Measurements from ENCODE around the gene PILRA. TPM values are rescaled to one million over a fixed set of nuclear protein-coding genes. Genes with fewer than 3 reads are reported as not detected.
"Not testable (repeated sequence)": the region's sequence is repeated elsewhere in the genome, so short reads cannot be mapped to it uniquely, and the experiment has no call there.

Gene PILRA
- total RNA-seq, 1 donor = 2.2 TPM

GRCh38 chr7:100357131-100357561 is 16.1 kb upstream of the PILRA start:
- DNase-seq (ENCODE audit: low read depth in 2 of 3, low spot score in 2 of 3) = no peak

GRCh38 chr7:100358027-100358856 is 15.0 kb upstream of the PILRA start, which contains the start of gene PILRB:
PILRB (plus strand) TSS chr7:100358117; CDS start chr7:100358303, 186 bp downstream.
- DNase-seq (ENCODE audit: low read depth in 2 of 3, low spot score in 2 of 3) = no peak

DNA sequence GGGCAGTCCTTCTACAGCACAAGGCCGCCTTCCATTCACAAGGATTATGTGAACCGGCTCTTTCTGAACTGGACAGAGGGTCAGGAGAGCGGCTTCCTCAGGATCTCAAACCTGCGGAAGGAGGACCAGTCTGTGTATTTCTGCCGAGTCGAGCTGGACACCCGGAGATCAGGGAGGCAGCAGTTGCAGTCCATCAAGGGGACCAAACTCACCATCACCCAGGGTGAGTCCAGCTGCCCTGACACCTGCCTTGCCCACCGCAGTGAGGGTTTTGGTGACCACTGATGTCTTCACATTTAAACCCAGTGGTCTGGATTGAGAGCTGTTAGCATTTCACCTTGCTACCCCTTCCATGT is 14.5 kb upstream of the PILRA start:
- DNase-seq (ENCODE audit: low read depth in 2 of 3, low spot score in 2 of 3) = no peak

GRCh38 chr7:100360135-100360854 is 13.0 kb upstream of the PILRA start:
- DNase-seq (ENCODE audit: low read depth in 2 of 3, low spot score in 2 of 3) = no peak

DNA sequence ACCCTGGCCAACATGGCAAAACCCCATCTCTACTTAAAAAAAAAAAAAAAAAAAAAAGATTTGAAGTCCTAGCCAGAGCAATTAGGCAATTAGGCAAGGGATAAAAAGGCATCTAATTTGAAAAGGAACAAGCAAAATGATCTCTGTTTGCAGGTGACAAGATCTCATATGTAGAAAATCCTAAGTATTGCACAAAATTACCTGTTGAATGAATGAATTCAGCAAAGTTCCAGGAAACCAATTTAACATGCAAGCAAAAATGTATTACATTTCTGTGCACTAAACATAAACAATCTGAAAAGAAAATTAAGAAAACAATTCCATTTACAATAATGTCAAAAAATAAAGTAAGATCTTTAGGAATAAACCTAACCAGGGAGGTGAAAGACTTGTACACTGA is 10.2 kb upstream of the PILRA start:
- no peak for DNase-seq (ENCODE audit: low read depth in 2 of 3, low spot score in 2 of 3)

DNA sequence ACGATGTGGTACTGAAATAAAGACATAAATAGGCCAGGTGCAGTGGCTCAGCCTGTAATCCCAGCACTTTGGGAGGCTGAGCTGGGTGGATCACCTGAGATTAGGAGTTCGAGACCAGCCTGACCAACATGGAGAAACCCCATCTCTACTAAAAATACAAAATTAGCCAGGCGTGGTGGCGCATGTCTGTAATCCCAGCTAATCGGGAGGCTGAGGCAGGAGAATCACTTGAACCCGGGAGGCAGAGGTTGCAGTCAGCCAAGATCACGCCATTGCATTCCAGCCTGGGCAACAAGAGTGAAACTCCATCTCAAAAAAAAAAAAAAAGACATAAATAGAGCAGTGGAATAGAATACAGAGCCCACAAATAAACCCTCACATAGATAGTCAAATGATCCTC is 9.5 kb upstream of the PILRA start:
- not testable (repeated sequence) for DNase-seq (ENCODE audit: low read depth in 2 of 3, low spot score in 2 of 3)

- DNase-seq (ENCODE audit: low read depth in 2 of 3, low spot score in 2 of 3) = no peak
These were observed 8.8 kb upstream of the PILRA start for GRCh38 chr7:100364480-100364879.

GRCh38 chr7:100365998-100366367 is 7.3 kb upstream of the PILRA start:
- not testable (repeated sequence) for DNase-seq (ENCODE audit: low read depth in 2 of 3, low spot score in 2 of 3)

DNA sequence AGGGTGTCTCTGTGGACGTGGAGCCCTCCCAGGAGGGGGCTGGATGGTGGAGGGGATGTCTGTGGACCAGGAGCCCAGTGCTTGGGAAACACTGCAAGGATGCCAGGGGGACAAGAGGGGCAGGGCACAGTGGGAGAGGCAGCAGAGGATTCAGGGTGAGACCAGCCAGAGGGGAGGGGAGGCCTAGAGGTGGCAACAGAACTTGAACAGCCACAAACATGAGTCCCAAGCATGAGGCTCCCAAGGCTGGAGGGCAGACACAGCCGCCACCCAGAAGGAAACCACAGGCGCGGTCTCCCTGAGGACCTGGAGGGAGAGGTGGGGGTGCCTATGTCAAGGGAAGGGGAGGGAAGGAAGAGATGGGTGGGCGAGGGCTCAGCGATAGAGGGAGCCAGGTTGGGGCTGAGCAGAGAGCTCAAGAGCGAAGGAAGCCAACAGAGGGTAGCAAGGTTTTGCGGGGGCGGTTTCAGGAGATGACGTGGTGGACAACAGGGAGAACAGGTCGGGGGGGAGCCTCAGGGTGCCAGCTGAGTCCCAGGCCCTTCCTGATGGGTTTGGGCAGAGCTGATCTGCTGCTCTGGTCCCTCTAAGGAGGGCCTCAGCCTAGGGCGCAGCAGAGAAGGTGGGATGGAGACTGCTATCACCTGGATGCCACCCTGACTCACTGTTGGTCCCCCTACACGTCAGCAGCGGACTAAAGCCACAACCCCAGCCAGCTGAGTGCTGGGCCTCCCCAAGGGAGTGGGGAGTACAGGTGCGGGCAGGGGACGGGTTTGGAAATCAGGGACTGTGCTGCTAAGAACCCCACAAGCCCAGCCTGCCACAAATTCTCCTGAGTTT is 6.7 kb upstream of the PILRA start:
- peak in 2 of 3 donors; percentile 22 to 27 for DNase-seq (ENCODE audit: low read depth in 2 of 3, low spot score in 2 of 3)

DNA sequence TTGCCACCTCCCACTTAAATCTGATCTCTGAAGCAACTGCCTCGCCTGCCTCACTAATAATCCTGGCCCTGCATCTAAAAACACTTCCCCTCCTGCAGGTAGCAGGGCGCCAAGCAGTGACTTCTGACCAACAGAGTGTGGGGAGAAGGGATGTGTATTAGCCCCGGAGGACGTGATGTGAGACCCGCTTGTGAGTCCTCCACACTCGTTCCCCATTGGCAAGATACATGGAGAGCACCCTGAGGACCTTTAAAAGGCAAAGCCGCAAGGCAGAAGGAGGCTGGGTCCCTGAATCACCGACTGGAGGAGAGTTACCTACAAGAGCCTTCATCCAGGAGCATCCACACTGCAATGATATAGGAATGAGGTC is 6.1 kb upstream of the PILRA start:
- DNase-seq (ENCODE audit: low read depth in 2 of 3, low spot score in 2 of 3) = no peak

GRCh38 chr7:100367676-100368613 is 5.3 kb upstream of the PILRA start:
- peak in 2 of 3 donors; percentile 26 to 42 for DNase-seq (ENCODE audit: low read depth in 2 of 3, low spot score in 2 of 3)

DNA sequence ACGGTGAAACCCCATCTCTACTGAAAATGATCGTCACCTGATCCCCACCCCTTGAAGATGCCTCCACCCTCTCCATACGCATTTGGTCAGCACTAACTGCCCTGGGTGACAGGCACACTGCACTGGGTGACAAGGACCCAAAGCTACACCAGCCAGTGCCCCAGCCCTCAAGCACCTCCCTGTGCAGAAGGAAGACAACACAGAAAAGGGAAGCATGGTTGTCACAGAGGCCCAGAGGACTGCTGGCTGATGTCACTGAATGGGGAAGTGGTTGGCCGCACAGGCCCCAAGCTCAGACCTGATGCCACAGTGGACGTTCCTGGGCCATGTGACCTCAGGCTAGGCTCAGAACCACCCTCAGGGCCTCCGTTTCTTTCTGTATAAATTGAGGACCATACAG is 4.2 kb upstream of the PILRA start:
- peak in 2 of 3 donors; percentile 91 to 95 for DNase-seq (ENCODE audit: low read depth in 2 of 3, low spot score in 2 of 3)

DNA sequence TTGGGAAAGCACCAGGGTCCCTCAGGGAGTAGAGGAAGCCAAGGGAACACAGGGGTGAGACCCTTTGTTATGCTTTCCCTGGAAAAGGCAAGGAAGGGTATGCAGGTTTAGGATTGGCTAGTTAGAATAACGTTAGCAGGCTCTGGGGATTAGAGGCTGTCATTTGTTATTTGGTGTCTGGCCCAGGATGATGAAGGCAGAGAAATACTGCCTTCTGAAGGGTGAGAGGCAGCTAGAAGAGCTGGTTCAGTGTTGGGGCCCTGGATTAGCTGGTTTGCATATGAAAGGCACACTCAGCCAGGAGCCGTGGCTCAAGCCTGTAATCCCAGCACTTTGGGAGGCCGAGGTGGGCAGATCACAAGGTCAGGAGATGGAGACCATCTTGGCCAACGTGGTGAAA is 3.0 kb upstream of the PILRA start:
- DNase-seq (ENCODE audit: low read depth in 2 of 3, low spot score in 2 of 3) = no peak

DNA sequence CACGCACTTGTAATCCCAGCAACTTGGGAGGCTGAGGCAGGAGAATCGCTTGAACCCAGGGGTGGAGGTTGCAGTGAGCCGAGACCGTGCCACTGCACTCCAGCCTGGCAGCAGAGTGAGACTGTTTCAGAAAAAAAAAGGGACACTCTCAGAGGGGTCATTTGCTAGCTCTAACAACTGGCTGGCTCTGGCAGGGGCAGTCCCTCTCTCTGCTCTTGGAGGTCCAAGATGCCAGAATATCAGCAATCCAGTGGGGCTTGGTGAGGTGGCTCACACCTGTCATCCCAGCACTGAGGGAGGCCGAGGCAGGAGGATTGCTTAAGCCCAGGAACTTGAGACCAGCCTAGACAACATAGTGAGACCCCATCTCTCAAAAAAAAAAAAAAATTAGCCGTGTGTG is 2.5 kb upstream of the PILRA start:
- no peak for DNase-seq (ENCODE audit: low read depth in 2 of 3, low spot score in 2 of 3)

DNA sequence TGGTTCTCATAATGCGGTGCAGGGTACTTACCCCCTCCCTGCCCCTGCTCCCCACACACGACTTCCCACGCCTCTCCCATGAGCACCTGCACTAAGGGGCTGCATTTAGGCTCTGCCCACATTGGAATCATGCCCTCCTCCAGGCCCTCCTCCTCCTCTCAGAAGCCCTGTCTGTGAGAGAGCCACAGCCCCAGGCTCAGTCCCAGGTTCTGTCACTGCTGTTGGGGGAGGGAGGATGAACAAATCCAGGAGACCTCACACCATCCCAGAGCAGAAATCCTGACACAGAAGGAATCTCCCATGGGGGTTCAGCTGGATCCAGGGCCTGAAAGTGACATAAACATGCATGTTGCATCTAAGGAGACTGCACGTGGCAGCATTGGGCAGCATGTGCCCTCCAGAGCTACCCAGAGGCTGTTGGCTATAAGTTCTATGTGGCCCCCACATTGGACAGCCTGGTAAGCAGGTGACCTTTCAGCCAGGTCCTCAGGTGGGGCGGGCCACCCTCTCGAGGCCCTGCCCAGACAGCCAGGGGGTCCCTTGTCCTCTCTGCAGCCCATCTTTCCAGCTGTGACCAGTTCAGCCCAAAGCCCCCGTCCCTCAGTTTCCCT is 1.6 kb upstream of the PILRA start:
- DNase-seq (ENCODE audit: low read depth in 2 of 3, low spot score in 2 of 3) = no peak

DNA sequence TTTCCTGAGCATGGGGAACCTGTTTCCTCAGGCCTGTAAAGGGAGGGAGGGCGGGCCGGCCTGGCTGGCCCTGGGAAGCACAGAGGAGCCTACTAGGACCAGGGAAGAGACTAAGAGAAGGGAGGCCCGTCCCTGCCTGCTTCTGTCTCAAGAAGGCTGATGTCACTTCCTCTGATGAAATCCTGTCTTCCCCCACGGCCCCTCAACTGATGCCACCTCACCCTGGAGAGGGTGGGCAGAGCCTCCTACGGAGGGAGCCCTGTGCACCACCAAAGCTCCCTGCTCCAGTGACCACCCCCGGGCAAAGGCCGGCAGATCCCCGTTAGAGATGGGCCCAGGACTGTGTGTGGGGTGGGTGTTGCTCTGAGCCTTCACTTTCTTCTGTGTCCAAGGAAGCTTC is 1.0 kb upstream of the PILRA start:
- DNase-seq (ENCODE audit: low read depth in 2 of 3, low spot score in 2 of 3) = peak in 2 of 3 donors; percentile 70 to 75

DNA sequence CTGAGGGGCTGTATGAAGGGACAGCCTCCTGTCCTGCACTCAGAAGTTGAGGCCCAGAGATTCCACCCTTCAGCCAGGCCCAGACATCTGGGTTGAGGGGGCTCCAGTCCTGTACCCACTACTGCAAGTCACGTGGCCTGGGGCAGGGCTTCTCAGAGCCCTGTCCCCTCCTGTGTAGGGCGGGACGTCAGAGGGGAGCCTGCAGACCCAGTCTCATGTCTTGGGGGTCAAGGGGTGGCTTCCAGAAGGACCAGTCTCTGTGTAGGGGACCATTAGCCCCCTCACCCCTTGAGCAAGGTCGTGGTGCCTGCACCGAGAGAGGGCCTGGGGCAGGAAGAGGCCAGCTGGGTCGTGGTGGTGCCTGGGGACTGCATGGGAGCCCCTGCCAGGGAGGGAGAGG is 593 bp upstream of the PILRA start:
- DNase-seq (ENCODE audit: low read depth in 2 of 3, low spot score in 2 of 3) = no peak

DNA sequence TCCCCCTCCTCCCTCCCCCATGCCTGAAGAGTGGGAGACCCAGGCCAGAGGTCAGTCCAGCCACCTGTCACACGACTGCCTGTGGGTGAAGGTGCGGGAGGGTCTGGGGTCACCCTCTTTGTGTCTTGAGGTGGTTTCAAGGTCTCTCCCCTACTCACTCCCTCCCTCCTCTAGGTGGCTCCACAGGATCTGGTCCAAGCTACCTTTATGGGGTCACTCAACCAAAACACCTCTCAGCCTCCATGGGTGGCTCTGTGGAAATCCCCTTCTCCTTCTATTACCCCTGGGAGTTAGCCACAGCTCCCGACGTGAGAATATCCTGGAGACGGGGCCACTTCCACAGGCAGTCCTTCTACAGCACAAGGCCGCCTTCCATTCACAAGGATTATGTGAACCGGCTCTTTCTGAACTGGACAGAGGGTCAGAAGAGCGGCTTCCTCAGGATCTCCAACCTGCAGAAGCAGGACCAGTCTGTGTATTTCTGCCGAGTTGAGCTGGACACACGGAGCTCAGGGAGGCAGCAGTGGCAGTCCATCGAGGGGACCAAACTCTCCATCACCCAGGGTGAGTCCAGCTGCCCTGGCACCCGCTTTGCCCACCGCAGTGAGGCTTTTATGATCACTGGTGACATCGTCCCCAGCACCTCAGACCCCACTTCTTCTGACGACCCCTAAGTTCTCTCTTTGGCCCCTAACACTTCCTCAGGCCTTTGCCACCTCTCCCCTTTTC is 747 bp downstream of the PILRA start:
- DNase-seq (ENCODE audit: low read depth in 2 of 3, low spot score in 2 of 3) = not testable (repeated sequence)

DNA sequence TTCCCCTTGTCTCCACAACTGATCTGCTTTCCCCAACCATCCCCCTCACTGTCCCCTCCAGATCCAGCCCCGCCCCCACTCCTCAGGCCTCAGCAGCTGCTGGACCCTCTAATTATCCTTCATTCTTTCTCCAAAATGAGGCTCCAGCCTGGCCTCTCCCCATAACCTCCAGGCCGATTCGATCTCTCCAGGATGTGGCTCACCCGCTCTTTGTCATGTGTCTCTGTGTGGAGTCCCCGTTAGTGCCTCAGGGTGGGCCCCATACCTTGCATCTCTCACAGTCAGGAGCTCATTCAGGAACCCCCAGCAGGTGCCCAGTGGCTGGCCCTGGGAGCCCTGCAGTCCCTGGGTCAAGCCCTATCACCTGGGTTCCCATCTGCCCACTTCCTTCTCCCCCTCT is 1.3 kb downstream of the PILRA start:
- no peak for DNase-seq (ENCODE audit: low read depth in 2 of 3, low spot score in 2 of 3)

Measured in hematopoietic multipotent progenitor cell (in vitro differentiated cells).